Measurements from ENCODE around the gene PROCA1. TPM values are rescaled to one million over a fixed set of nuclear protein-coding genes. Genes with fewer than 3 reads are reported as not detected.
A peak's percentile ranks its signal among the peaks of the same experiment; 100 is the strongest.

The PROCA1 gene
- total and polyA plus RNA-seq, 9 of the 15 experiments (the other 6 are each of a cell fraction or from before 2014, with no cell fraction given) = 0.78 to 16.2 (median 5.6) TPM

DNA sequence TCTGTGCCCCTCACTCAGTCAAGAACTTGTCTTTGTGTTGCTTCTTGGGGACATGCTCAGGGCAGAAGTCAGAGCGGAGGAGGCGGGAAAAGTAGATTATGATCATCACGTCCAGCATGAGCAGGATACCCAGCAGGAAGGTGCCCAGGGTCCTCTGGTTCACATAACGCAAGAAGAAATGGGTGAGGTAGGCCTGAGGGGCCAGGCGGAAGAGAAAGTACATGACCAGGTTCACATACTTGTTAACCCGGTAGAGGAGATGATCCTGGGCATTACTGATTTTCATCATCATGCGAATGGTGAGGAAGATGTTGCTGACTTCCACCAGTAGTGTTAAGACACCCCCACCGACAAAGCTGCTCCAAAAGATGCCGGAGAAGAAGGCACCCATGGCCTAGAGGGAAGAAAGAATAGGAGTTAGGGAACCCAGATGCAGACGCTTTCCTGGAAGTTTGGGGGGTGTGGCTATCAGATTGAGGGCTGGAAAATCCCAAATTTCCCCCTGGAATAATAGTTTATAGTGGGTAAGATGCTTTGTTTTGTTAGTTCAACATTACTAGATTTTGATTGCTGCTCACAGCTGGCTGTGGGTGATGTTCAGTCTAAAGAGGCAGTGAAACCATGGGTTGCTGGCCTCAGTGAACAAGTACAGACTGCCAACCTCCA is 12.9 kb upstream of the PROCA1 start:
- H3K36me3 ChIP-seq (ENCODE audit: control insufficient read depth, insufficient read depth, low read length) = peaks cover 56% of the 10 kb centered on the region
- no peaks in the 10 kb centered on the region for H3K9me1 ChIP-seq (ENCODE audit: control insufficient read depth, insufficient read depth, low read length)
- no peak overlapping the region for H2AFZ ChIP-seq (ENCODE audit: low read depth, low read length)
- ChIA-PET CTCF (ENCODE audit: low intra/inter-chr PET ratio) (no interaction called here), POLR2A (interaction anchor here (0.5 to 11.1 kb wide), 27 partner anchors 9 to 411 kb away, joined by 3 to 367 read pairs (median 4); partner anchors contain the start of genes BLTP2, FAM222B, PROCA1 and TRAF4)
- H3K79me2 ChIP-seq (ENCODE audit: control insufficient read depth, insufficient read depth, low read length) = peaks cover 74% of the 10 kb centered on the region
- H3K4me1 ChIP-seq (replicated peaks in 1 of 2; ENCODE audit: control insufficient read depth in 2 of 2, insufficient read depth in 2 of 2, low read length in 2 of 2) = peaks cover 48 to 65% of the 10 kb centered on the region in 2 experiments
- BruUV-seq (replicated peaks) = no TSS peak
- H3K27me3 ChIP-seq (ENCODE audit: control insufficient read depth in 2 of 2, insufficient read depth in 2 of 2, low read length in 2 of 2) = no peaks in the 10 kb centered on the region
- WGBS (ENCODE audit: insufficient coverage, low coverage, missing lambda C conversion rate) = 28% methylated on average over 10 of the region's 10 CpGs
- peaks cover 48% of the 10 kb centered on the region for H4K20me1 ChIP-seq (replicated peaks; ENCODE audit: control insufficient read depth, insufficient read depth, low read length)
- FAIRE-seq = peak; percentile 35
- DNase-seq (ENCODE audit: extremely low read depth in 1 of 4, low spot score in 3 of 4) = peak in 1 of 4 experiments; percentile 62
- no peaks in the 10 kb centered on the region for H3K9me3 ChIP-seq (replicated peaks; ENCODE audit: control insufficient read depth, insufficient read depth, low read depth, low read length)
- H3K9ac ChIP-seq (ENCODE audit: insufficient read depth in 1 of 2, low read depth in 2 of 2, low read length in 2 of 2) = peak overlapping the region; percentile 96 to 100
- intact Hi-C loops (cut with micrococcal nuclease) = loop anchor here (5.0 to 10.0 kb wide), 5 partner anchors 88 to 390 kb away; partner anchors contain the start of gene SPAG5
- ATAC-seq = no peak
- peak overlapping the region; percentile 95 for H3K27ac ChIP-seq (ENCODE audit: extremely low read depth, low read depth, low read length)
- H3K4me3 ChIP-seq = peak overlapping the region; percentile 83
- H3K4me2 ChIP-seq (ENCODE audit: insufficient read depth, low read length) = peak overlapping the region; percentile 99
- in situ Hi-C loops (cut with MboI) = no loop called here
- TF ChIP-seq EWSR1 (IDR thresholded peaks at IDR 0.05; ENCODE audit: borderline replicate concordance, low read depth, partially characterized antibody) (no peak), ZNF175 (CRISPR knock-in tag; IDR thresholded peaks at IDR 0.05; ENCODE audit: low read depth) (no peak), HEY1 (CRISPR knock-in tag; IDR thresholded peaks at IDR 0.05; ENCODE audit: borderline replicate concordance) (no peak), ZNF263 (CRISPR knock-in tag; IDR thresholded peaks at IDR 0.05; ENCODE audit: borderline replicate concordance) (peak; percentile 52; the same call in 1 of the 2 replicates)
- TF ChIP-seq, protein P1, sequence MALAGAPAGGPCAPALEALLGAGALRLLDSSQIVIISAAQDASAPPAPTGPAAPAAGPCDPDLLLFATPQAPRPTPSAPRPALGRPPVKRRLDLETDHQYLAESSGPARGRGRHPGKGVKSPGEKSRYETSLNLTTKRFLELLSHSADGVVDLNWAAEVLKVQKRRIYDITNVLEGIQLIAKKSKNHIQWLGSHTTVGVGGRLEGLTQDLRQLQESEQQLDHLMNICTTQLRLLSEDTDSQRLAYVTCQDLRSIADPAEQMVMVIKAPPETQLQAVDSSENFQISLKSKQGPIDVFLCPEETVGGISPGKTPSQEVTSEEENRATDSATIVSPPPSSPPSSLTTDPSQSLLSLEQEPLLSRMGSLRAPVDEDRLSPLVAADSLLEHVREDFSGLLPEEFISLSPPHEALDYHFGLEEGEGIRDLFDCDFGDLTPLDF (CRISPR knock-in tag; IDR thresholded peaks at IDR 0.05) = no peak
- TF ChIP-seq, protein P2, sequence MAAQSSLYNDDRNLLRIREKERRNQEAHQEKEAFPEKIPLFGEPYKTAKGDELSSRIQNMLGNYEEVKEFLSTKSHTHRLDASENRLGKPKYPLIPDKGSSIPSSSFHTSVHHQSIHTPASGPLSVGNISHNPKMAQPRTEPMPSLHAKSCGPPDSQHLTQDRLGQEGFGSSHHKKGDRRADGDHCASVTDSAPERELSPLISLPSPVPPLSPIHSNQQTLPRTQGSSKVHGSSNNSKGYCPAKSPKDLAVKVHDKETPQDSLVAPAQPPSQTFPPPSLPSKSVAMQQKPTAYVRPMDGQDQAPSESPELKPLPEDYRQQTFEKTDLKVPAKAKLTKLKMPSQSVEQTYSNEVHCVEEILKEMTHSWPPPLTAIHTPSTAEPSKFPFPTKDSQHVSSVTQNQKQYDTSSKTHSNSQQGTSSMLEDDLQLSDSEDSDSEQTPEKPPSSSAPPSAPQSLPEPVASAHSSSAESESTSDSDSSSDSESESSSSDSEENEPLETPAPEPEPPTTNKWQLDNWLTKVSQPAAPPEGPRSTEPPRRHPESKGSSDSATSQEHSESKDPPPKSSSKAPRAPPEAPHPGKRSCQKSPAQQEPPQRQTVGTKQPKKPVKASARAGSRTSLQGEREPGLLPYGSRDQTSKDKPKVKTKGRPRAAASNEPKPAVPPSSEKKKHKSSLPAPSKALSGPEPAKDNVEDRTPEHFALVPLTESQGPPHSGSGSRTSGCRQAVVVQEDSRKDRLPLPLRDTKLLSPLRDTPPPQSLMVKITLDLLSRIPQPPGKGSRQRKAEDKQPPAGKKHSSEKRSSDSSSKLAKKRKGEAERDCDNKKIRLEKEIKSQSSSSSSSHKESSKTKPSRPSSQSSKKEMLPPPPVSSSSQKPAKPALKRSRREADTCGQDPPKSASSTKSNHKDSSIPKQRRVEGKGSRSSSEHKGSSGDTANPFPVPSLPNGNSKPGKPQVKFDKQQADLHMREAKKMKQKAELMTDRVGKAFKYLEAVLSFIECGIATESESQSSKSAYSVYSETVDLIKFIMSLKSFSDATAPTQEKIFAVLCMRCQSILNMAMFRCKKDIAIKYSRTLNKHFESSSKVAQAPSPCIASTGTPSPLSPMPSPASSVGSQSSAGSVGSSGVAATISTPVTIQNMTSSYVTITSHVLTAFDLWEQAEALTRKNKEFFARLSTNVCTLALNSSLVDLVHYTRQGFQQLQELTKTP (IDR thresholded peaks at IDR 0.05; ENCODE audit: low read depth in 1 of 2, partially characterized antibody in 2 of 2) = no peak
